Suprapubic skin (tissue), 3 donors: ENCODE results near the gene EIF4G3.

Experiments used
- CTCF ChIP-seq, 2 donors: fragments of 200-600 bp in 1 of 2; fragments of 450-650 bp in 1 of 2; sonication (generic) in 1 of 2; IDR thresholded peaks; one replicate each; pipeline ENCODE4 v1.5.1; 2016 to 2019; ENCODE audit warnings: antibody characterized with exemption in 2 of 2, mild to moderate bottlenecking in 1 of 2, moderate library complexity in 1 of 2
- EP300 ChIP-seq: sonication (generic); formaldehyde crosslinking; IDR thresholded peaks from one replicate; pipeline ENCODE4 v1.6.1; 2017; ENCODE audit warnings: antibody characterized with exemption
- POLR2A ChIP-seq, 2 donors: fragments of 450-650 bp; IDR thresholded peaks; one replicate each; pipeline ENCODE4 v1.6.1; 2017; ENCODE audit warnings: antibody characterized with exemption in 2 of 2, mild to moderate bottlenecking in 2 of 2, moderate library complexity in 2 of 2

- no peak for TF ChIP-seq POLR2A (IDR thresholded peaks at IDR 0.05)
- TF ChIP-seq EP300 = no peak
- TF ChIP-seq CTCF (IDR thresholded peaks at IDR 0.05) = no peak
Measured at GRCh38 chr1:20958430-20958829, 218.3 kb downstream of the EIF4G3 start.
